ENCODE data around the gene SUPT3H. TPM values are rescaled to one million over a fixed set of nuclear protein-coding genes. Genes with fewer than 3 reads are reported as not detected.

The SUPT3H gene
- total RNA-seq, 2 donors from 2014 or later = 5.3 to 6.6 TPM

- Histone ChIP-seq H3K27ac (no peak overlapping the region), H3K36me3 (no peaks in the 10 kb centered on the region), H3K9me3 (no peaks in the 10 kb centered on the region), H3K27me3 (replicated peaks; ENCODE audit: insufficient read depth) (no peaks in the 10 kb centered on the region), H3K4me1 (ENCODE audit: control insufficient read depth in 1 of 2, low read depth in 2 of 2) (peaks cover 0 to 5% of the 10 kb centered on the region in 2 donors), H3K4me3 (no peak overlapping the region)
- ATAC-seq (ENCODE audit: insufficient number of reproducible peaks, low FRiP score, low read depth) = no peak
- DNase-seq (ENCODE audit: low spot score) = no peak
- no peak for TF ChIP-seq CTCF (IDR thresholded peaks at IDR 0.05)
Observed at GRCh38 chr6:45196121-45196520, 181.6 kb downstream of the SUPT3H start.

GRCh38 chr6:45195137-45195536 is 182.6 kb downstream of the SUPT3H start:
- no peak for TF ChIP-seq CTCF (IDR thresholded peaks at IDR 0.05)
- no peak for ATAC-seq (ENCODE audit: insufficient number of reproducible peaks, low FRiP score, low read depth)
- H3K36me3 ChIP-seq = no peaks in the 10 kb centered on the region

GRCh38 chr6:45192556-45192955 is 185.2 kb downstream of the SUPT3H start:
- no peak overlapping the region for H3K27ac ChIP-seq
- no peaks in the 10 kb centered on the region for H3K36me3 ChIP-seq
- TF ChIP-seq CTCF (IDR thresholded peaks at IDR 0.05) = no peak
- DNase-seq (ENCODE audit: low spot score) = no peak
- H3K4me1 ChIP-seq (ENCODE audit: control insufficient read depth in 1 of 2, low read depth in 2 of 2) = peaks cover 0 to 5% of the 10 kb centered on the region in 2 donors
- H3K27me3 ChIP-seq (replicated peaks; ENCODE audit: insufficient read depth) = no peaks in the 10 kb centered on the region
- ATAC-seq (ENCODE audit: insufficient number of reproducible peaks, low FRiP score, low read depth) = no peak
- no peaks in the 10 kb centered on the region for H3K9me3 ChIP-seq
- no peak overlapping the region for H3K4me3 ChIP-seq

More at GRCh38 chr6:45195137-45195536, 182.6 kb downstream of the SUPT3H start:
- H3K27me3 ChIP-seq (replicated peaks; ENCODE audit: insufficient read depth) = no peaks in the 10 kb centered on the region
- H3K4me1 ChIP-seq (ENCODE audit: control insufficient read depth in 1 of 2, low read depth in 2 of 2) = peaks cover 0 to 5% of the 10 kb centered on the region in 2 donors
- no peak for DNase-seq (ENCODE audit: low spot score)
- no peak overlapping the region for H3K4me3 ChIP-seq
- H3K27ac ChIP-seq = no peak overlapping the region
- H3K9me3 ChIP-seq = no peaks in the 10 kb centered on the region

- peaks cover 0 to 5% of the 10 kb centered on the region in 2 donors for H3K4me1 ChIP-seq (ENCODE audit: control insufficient read depth in 1 of 2, low read depth in 2 of 2)
- H3K9me3 ChIP-seq = no peaks in the 10 kb centered on the region
- H3K36me3 ChIP-seq = no peaks in the 10 kb centered on the region
- no peak for TF ChIP-seq CTCF (IDR thresholded peaks at IDR 0.05)
- H3K4me3 ChIP-seq = no peak overlapping the region
- H3K27me3 ChIP-seq (replicated peaks; ENCODE audit: insufficient read depth) = no peaks in the 10 kb centered on the region
- no peak for DNase-seq (ENCODE audit: low spot score)
- no peak overlapping the region for H3K27ac ChIP-seq
- ATAC-seq (ENCODE audit: insufficient number of reproducible peaks, low FRiP score, low read depth) = no peak
Observed at GRCh38 chr6:45191414-45191813, 186.3 kb downstream of the SUPT3H start.

- no peak overlapping the region for H3K27ac ChIP-seq
- no peak for TF ChIP-seq CTCF (IDR thresholded peaks at IDR 0.05)
- no peak for ATAC-seq (ENCODE audit: insufficient number of reproducible peaks, low FRiP score, low read depth)
- H3K4me1 ChIP-seq (ENCODE audit: control insufficient read depth in 1 of 2, low read depth in 2 of 2) = no peaks in the 10 kb centered on the region
- H3K36me3 ChIP-seq = no peaks in the 10 kb centered on the region
- H3K27me3 ChIP-seq (replicated peaks; ENCODE audit: insufficient read depth) = no peaks in the 10 kb centered on the region
- H3K9me3 ChIP-seq = no peaks in the 10 kb centered on the region
- no peak overlapping the region for H3K4me3 ChIP-seq
- DNase-seq (ENCODE audit: low spot score) = no peak
Observed at GRCh38 chr6:45187836-45188235, 189.9 kb downstream of the SUPT3H start.
